ENCODE measurements around the gene DUSP16.

The DUSP16 gene

GRCh38 chr12:12534166-12534866 is 28.3 kb downstream of the DUSP16 start:
- no peak for DNase-seq (ENCODE audit: extremely low spot score)
- POLR2A ChIA-PET = no interaction called here
- CTCF ChIA-PET = interaction anchor here (1.2 to 2.5 kb wide), 5 partner anchors 10 to 31 kb away, joined by 3 to 8 read pairs (median 5); no protein-coding TSS in a partner anchor
- TF ChIP-seq CTCF (IDR thresholded peaks at IDR 0.05; ENCODE audit: control extremely low read depth, extremely low read depth, low read depth, missing control alignments) = no peak

- ChIA-PET POLR2A (interaction anchor here (0.6 kb wide), 1 partner anchor 160 kb away, joined by 4 read pairs; no protein-coding TSS in a partner anchor), CTCF (interaction anchor here (1.0 to 2.5 kb wide), 6 partner anchors 9 to 31 kb away, joined by 3 to 8 read pairs (median 4); no protein-coding TSS in a partner anchor)
- DNase-seq (ENCODE audit: extremely low spot score) = no peak
- TF ChIP-seq CTCF (IDR thresholded peaks at IDR 0.05; ENCODE audit: control extremely low read depth, extremely low read depth, low read depth, missing control alignments) = no peak
Measured at GRCh38 chr12:12533238-12533829, 29.3 kb downstream of the DUSP16 start.

- CTCF ChIA-PET = interaction anchor here (1.4 kb wide), 1 partner anchor 15 kb away, joined by 3 read pairs; no protein-coding TSS in a partner anchor
- DNase-seq (ENCODE audit: extremely low spot score) = no peak
- TF ChIP-seq CTCF (IDR thresholded peaks at IDR 0.05; ENCODE audit: control extremely low read depth, extremely low read depth, low read depth, missing control alignments) = no peak
- POLR2A ChIA-PET = no interaction called here
Measured at GRCh38 chr12:12531194-12531593, 31.5 kb downstream of the DUSP16 start.

- no peak for TF ChIP-seq CTCF (IDR thresholded peaks at IDR 0.05; ENCODE audit: control extremely low read depth, extremely low read depth, low read depth, missing control alignments)
- POLR2A ChIA-PET = no interaction called here
- CTCF ChIA-PET = interaction anchor here (1.4 kb wide), 1 partner anchor 14 kb away, joined by 3 read pairs; no protein-coding TSS in a partner anchor
Measured at GRCh38 chr12:12529783-12530421, 32.8 kb downstream of the DUSP16 start.

GRCh38 chr12:12528361-12529270 is 34.0 kb downstream of the DUSP16 start:
- POLR2A ChIA-PET = no interaction called here
- no peak for TF ChIP-seq CTCF (IDR thresholded peaks at IDR 0.05; ENCODE audit: control extremely low read depth, extremely low read depth, low read depth, missing control alignments)
- no peak for DNase-seq (ENCODE audit: extremely low spot score)
- CTCF ChIA-PET = interaction anchor here (1.0 to 1.5 kb wide), 3 partner anchors 11 to 20 kb away, joined by 3 to 4 read pairs (median 4); no protein-coding TSS in a partner anchor

More at GRCh38 chr12:12529783-12530421, 32.8 kb downstream of the DUSP16 start:
- DNase-seq (ENCODE audit: extremely low spot score) = no peak

All from GM10248 (cell line).